Frontal cortex (tissue), 4 donors: Measurements from ENCODE around the gene NFIA. TPM values are rescaled to one million over a fixed set of nuclear protein-coding genes. Genes with fewer than 3 reads are reported as not detected.

Source experiments
- DNase-seq, 2 donors: peaks; one replicate each; pipeline ENCODE4 v3.0.0; 2012; ENCODE audit warnings: low spot score in 2 of 2
- FAIRE-seq: peaks from 2 replicates; lab custom pipeline; 2012; peaks lifted over from hg19 to GRCh38; lab: Jason Lieb, UNC
- total RNA-seq: library from RNA; depleted of rRNA; stranded (reverse); fragments of >200 nt; gene quantifications from one replicate; pipeline ENCODE4 v1.2.3, GENCODE V29; 2014
- donor health status: control.
- donor health status: control.
- donor health status: control.

Gene NFIA
- total RNA-seq, 1 donor from 2014 or later = 35.5 TPM

DNA sequence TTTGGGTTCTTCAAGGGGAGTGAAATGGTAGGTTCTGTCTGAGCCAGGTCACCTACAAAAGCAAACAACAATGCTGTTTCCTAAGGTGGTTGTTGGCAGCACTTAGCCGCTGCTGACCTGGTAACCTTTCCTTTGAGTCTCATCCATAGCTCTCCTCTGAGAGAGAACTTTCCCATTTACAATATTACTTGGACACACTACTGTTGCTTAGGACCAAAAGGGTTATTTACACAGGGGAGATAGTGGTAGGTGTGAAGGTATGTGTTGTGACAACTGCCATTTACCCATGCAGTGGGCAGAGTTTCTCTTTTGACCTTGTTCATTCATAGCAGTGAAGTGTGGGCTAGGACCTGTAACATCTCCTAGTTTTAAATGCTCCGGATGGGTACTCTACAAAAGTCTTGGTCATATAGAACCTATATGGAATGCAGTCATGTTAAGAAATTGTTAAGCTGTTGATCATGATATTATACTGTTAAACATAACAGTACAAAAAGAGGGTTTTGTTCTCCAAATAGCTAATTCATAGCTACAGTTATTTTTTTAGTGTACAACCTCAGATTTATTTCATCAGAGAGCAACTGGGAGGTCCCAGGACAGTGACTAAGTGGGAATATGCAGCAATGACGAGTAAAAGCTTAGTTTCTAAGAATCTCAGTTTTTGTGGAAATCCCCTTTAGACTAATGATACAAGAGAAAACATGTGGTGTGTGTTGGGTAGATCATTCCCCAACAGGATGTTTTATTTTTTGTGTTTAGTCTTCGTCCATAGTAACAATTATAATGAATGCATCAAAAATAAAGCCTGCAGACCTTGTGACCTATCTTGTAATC is 219.7 kb downstream of the NFIA start:
- no peak for DNase-seq
- FAIRE-seq = no peak

GRCh38 chr1:61307422-61308142 is 225.2 kb downstream of the NFIA start:
- DNase-seq (no peak), FAIRE-seq (no peak)

DNA sequence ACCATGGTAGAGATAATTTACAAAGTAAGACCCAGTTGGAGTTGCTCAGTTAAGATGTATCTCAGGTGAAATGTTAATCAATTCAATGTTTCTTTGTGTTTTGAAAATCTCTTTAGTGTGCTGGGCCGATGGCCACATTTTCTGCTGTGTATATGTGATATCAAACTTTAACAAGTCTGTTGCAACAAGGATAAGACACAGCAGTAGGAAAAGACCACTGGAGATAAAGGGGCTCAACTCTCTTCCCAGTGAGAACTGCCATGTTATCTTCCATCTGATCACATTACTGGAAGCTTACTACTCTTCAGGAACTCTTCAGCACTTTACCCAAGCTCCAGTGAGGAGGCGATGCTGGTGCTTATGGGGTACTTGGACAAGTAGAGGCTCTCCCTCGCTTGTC is 227.7 kb downstream of the NFIA start:
- no peak for FAIRE-seq
- DNase-seq = no peak

DNA sequence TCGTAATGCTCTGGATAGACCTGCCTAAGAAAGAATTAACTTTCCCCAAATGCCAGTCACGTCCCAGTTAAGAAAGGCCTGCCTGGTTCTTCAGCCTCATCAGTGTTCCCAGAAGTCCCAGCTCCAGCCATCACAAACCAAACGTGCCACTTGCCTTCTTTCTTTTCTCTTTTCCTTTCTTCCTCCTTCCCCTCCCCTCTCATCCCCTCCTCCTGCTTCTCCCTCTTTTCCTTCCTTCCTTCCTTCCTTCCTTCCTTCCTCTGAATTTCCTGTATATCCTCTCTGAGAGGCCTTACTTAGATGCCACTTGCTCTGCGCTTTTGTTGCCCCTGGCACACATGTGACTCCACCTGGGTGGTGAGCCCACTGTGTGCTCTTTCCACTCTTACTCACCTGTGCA is 228.2 kb downstream of the NFIA start:
- no peak for FAIRE-seq
- DNase-seq = no peak

- no peak for FAIRE-seq
- no peak for DNase-seq
These were observed 231.6 kb downstream of the NFIA start for GRCh38 chr1:61313906-61314422.

- FAIRE-seq = no peak
- no peak for DNase-seq
These were observed 232.7 kb downstream of the NFIA start for GRCh38 chr1:61315011-61315410.

- no peak for DNase-seq
- no peak for FAIRE-seq
These were observed 234.1 kb downstream of the NFIA start for GRCh38 chr1:61316493-61316892.

GRCh38 chr1:61318319-61319125 is 236.2 kb downstream of the NFIA start:
- no peak for DNase-seq
- no peak for FAIRE-seq

DNA sequence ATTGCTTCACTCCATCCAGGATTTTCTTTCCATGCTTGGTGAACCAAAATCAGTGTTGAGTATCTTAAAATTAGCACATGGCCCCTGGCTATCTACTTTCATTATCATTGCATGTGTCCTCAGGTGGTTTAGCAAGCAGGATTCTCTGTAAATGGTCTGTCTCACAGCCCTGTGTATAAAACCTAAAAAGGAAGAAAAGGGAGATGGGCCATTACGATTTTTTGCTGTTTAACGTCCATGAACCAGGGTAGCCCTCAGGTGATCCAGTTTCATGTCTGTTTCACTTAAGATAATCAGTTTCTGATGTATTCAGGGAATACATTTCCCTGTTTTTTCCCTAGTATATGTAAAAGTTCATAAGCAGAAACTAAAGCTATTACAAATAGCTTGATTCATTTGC is 238.2 kb downstream of the NFIA start:
- FAIRE-seq = no peak
- no peak for DNase-seq

GRCh38 chr1:61322008-61322744 is 239.8 kb downstream of the NFIA start:
- FAIRE-seq (no peak), DNase-seq (no peak)

- DNase-seq (no peak), FAIRE-seq (no peak)
These were observed 240.4 kb downstream of the NFIA start for GRCh38 chr1:61322769-61323168.

GRCh38 chr1:61323681-61324328 is 241.4 kb downstream of the NFIA start:
- no peak for FAIRE-seq
- no peak for DNase-seq

GRCh38 chr1:61326713-61327112 is 244.4 kb downstream of the NFIA start:
- FAIRE-seq (no peak), DNase-seq (no peak)

- DNase-seq = no peak
- no peak for FAIRE-seq
These were observed 245.1 kb downstream of the NFIA start for GRCh38 chr1:61327436-61327835.

DNA sequence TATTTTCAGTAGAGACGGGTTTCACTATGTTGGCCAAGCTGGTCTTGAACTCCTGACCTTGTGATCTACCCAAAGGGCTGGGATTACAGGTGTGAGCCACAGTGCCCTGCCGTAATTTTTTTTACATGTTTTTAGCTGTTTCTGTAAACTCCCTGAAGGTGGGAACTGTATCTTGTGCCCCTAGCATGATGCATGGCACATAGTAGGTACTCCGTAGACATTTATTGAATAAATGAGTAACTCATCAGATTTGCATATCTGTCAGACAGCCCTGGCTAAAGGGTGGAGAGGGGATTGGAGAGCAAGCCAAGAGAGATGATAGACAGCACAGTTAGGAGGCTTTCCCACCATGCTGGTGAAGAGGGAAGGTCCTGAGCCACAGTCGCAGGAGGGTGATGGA is 247.2 kb downstream of the NFIA start:
- DNase-seq = no peak
- FAIRE-seq = no peak

GRCh38 chr1:61330018-61330417 is 247.7 kb downstream of the NFIA start:
- no peak for DNase-seq
- FAIRE-seq = no peak

- FAIRE-seq = no peak
- DNase-seq = no peak
These were observed 248.2 kb downstream of the NFIA start for GRCh38 chr1:61330571-61330970.

GRCh38 chr1:61332196-61332753 is 249.9 kb downstream of the NFIA start:
- FAIRE-seq = no peak
- DNase-seq = no peak

DNA sequence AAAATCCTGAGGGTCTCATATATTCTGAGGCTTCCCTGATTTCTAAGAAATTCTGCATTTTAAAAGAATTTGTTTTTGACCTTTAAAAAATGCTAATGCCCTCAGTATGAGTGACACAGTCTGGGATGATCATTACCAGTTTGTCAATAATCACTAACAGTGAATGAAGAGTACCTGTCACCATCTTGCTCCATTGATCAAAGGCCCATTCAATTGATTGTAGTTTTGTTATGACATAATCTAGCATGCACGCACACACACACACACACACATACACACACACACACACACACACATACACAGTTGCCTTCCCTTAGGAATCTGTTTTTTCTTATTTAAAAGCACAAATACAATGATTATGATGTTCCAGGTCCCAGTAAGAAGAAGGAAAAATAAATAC is 250.4 kb downstream of the NFIA start:
- DNase-seq (no peak), FAIRE-seq (no peak)
